Spleen (tissue), 7 donors: ENCODE results near the gene SMIM23.

Experiments used
- CTCF ChIP-seq, 11 experiments: fragments of 200-600 bp in 7 of 11; fragments of 450-650 bp in 4 of 11; sonication (generic) in 4 of 11; IDR thresholded peaks in 8 of 11; conservative IDR thresholded peaks in 3 of 11; 1 replicate in 7 of 11; 2 replicates in 4 of 11; pipeline versions ENCODE4 v1.4.0 to v1.8.0; 2016 to 2021; ENCODE audit warnings: antibody characterized with exemption in 11 of 11, inconsistent platforms in 4 of 11, mild to moderate bottlenecking in 1 of 11
- POLR2A ChIP-seq, 3 donors: fragments of 450-650 bp; IDR thresholded peaks; one replicate each; pipeline ENCODE4 v1.5.1; 2017; ENCODE audit warnings: antibody characterized with exemption in 3 of 3, mild to moderate bottlenecking in 1 of 3
- POLR2AphosphoS5 ChIP-seq, 3 donors: sonication (generic); formaldehyde crosslinking; IDR thresholded peaks; one replicate each; pipeline ENCODE4 v1.5.1; 2017; ENCODE audit warnings: antibody characterized with exemption in 3 of 3
- donor health status: DM: no; HTN: no; CAD: no; lungs with moderate emphysema.
- donor health status: DM: no; HTN: no; CAD: no.
- donor health status: DM: no; HTN: no; CAD: no.

GRCh38 chr5:171820561-171820960 is 34.9 kb downstream of the SMIM23 start:
- TF ChIP-seq POLR2A (IDR thresholded peaks at IDR 0.05) (no peak), CTCF (IDR thresholded peaks at IDR 0.05 in 8 of 11, conservative IDR thresholded peaks at IDR 0.05 in 3 of 11) (no peak), POLR2AphosphoS5 (IDR thresholded peaks at IDR 0.05) (no peak)
